Natural killer cell (primary cell): Measurements from ENCODE around the gene SLC22A17. TPM values are rescaled to one million over a fixed set of nuclear protein-coding genes. Genes with fewer than 3 reads are reported as not detected.

Source experiments
- ATAC-seq, 3 donors: fragments of 150-1000 bp in 2 of 3; fragments of 200-7000 bp in 1 of 3; cut with Tn5 transposase; 1 replicate in 1 of 3; 2 replicates in 2 of 3; pipeline ENCODE4 v1.10.0; 2021; ENCODE audit warnings: mild to moderate bottlenecking in 2 of 3, moderate library complexity in 2 of 3
- DNase-seq, 2 donors: peaks; one replicate each; pipeline versions ENCODE4 v3.0.0 to v3.0.0-alpha.2; 2013 to 2021; ENCODE audit warnings: mixed read lengths in 1 of 2
- H3K27ac ChIP-seq: one replicate; pipeline ENCODE4 v1.5.1; 2013; ENCODE audit warnings: mild to moderate bottlenecking, low read length
- H3K27me3 ChIP-seq: one replicate; pipeline ENCODE4 v1.6.1; 2013; ENCODE audit warnings: low read length; ENCODE audit not compliant: control insufficient read depth, insufficient read depth
- H3K36me3 ChIP-seq: one replicate; pipeline ENCODE4 v1.6.1; 2013; ENCODE audit warnings: low read length; ENCODE audit not compliant: control insufficient read depth, insufficient read depth
- H3K4me1 ChIP-seq: one replicate; pipeline ENCODE4 v1.6.1; 2013; ENCODE audit warnings: low read length; ENCODE audit not compliant: control insufficient read depth, insufficient read depth
- H3K4me3 ChIP-seq: one replicate; pipeline ENCODE4 v1.5.1; 2013; ENCODE audit warnings: low read length
- H3K9me3 ChIP-seq: one replicate; pipeline ENCODE4 v1.6.1; 2013; ENCODE audit warnings: low read length; ENCODE audit not compliant: control insufficient read depth, insufficient read depth
- H3K27ac Mint-ChIP-seq, 2 donors: one replicate each; pipeline ENCODE4 v1.8.0; 2022; ENCODE audit warnings: mild to moderate bottlenecking in 2 of 2, mixed read lengths in 2 of 2, moderate library complexity in 1 of 2
- H3K27me3 Mint-ChIP-seq, 2 donors: one replicate each; pipeline ENCODE4 v1.8.0; 2022; ENCODE audit warnings: low read depth in 2 of 2, mixed read lengths in 2 of 2
- H3K36me3 Mint-ChIP-seq: one replicate; pipeline ENCODE4 v1.8.0; 2022; ENCODE audit warnings: mixed read lengths
- H3K4me1 Mint-ChIP-seq, 2 donors: one replicate each; pipeline ENCODE4 v1.8.0; 2022; ENCODE audit warnings: mixed read lengths in 2 of 2
- H3K4me3 Mint-ChIP-seq: one replicate; pipeline ENCODE4 v1.8.0; 2022; ENCODE audit warnings: mild to moderate bottlenecking, moderate library complexity, mixed read lengths
- H3K9me3 Mint-ChIP-seq, 2 donors: one replicate each; pipeline ENCODE4 v1.8.0; 2022; ENCODE audit warnings: mixed read lengths in 2 of 2
- CTCF ChIP-seq: fragments of 200-600 bp; IDR thresholded peaks from one replicate; pipeline ENCODE4 v1.8.0; 2022; ENCODE audit warnings: antibody characterized with exemption
- WGBS: methylation state at CpG from one replicate; pipeline ENCODE4 v1.1.7; 2013; ENCODE audit warnings: missing lambda C conversion rate; ENCODE audit not compliant: insufficient coverage; 5-methylcytosine and 5-hydroxymethylcytosine counted together
- intact Hi-C: fragments of 100-400 bp; cut with micrococcal nuclease; formaldehyde crosslinking; loops from one replicate; pipeline ENCODE4 v1.14.2; 2022
- total RNA-seq, 4 donors: library from RNA; stranded (reverse); fragments of 120-200 nt in 1 of 4; gene quantifications; one replicate each; pipeline versions ENCODE4 v1.2.3 to v1.2.4, GENCODE V29; 2013 to 2022

The SLC22A17 gene
- total RNA-seq, 3 donors from 2014 or later (not counting 1 experiment from before 2014, with no cell fraction given) = 0.28 to 1.00 TPM; not detected in 1

GRCh38 chr14:23361763-23362162 is 9.1 kb upstream of the SLC22A17 start:
- H3K4me3 ChIP-seq = no peak overlapping the region
- H3K9me3 ChIP-seq = no peaks in the 10 kb centered on the region
- H3K27me3 Mint-ChIP-seq = peaks cover 13 to 16% of the 10 kb centered on the region in 2 donors
- no peak for DNase-seq
- intact Hi-C loops = no loop called here
- no peak for ATAC-seq
- H3K27me3 ChIP-seq = peaks cover 5% of the 10 kb centered on the region
- H3K9me3 Mint-ChIP-seq = no peaks in the 10 kb centered on the region
- H3K36me3 ChIP-seq = no peaks in the 10 kb centered on the region
- H3K27ac Mint-ChIP-seq = no peak overlapping the region
- TF ChIP-seq CTCF = no peak
- H3K36me3 Mint-ChIP-seq = no peaks in the 10 kb centered on the region
- H3K4me1 Mint-ChIP-seq = no peaks in the 10 kb centered on the region
- no peak overlapping the region for H3K27ac ChIP-seq
- H3K4me3 Mint-ChIP-seq = no peak overlapping the region
- 97% methylated on average over 4 of the region's 6 CpGs for WGBS
- H3K4me1 ChIP-seq = no peaks in the 10 kb centered on the region

- Histone ChIP-seq H3K4me3 (no peak overlapping the region), H3K27ac (no peak overlapping the region), H3K4me1 (no peaks in the 10 kb centered on the region), H3K36me3 (no peaks in the 10 kb centered on the region), H3K27me3 (peaks cover 5% of the 10 kb centered on the region), H3K9me3 (no peaks in the 10 kb centered on the region)
- DNase-seq = no peak
- H3K4me3 Mint-ChIP-seq = no peak overlapping the region
- no peaks in the 10 kb centered on the region for H3K4me1 Mint-ChIP-seq
- TF ChIP-seq CTCF = no peak
- ATAC-seq = no peak
- intact Hi-C loops = no loop called here
- H3K36me3 Mint-ChIP-seq = no peaks in the 10 kb centered on the region
- no peaks in the 10 kb centered on the region for H3K9me3 Mint-ChIP-seq
- no peak overlapping the region for H3K27ac Mint-ChIP-seq
- peaks cover 11 to 13% of the 10 kb centered on the region in 2 donors for H3K27me3 Mint-ChIP-seq
Observed at GRCh38 chr14:23361320-23361719, 8.6 kb upstream of the SLC22A17 start.

- Histone ChIP-seq H3K4me1 (no peaks in the 10 kb centered on the region), H3K27me3 (peaks cover 5% of the 10 kb centered on the region), H3K27ac (no peak overlapping the region), H3K36me3 (no peaks in the 10 kb centered on the region), H3K4me3 (no peak overlapping the region), H3K9me3 (no peaks in the 10 kb centered on the region)
- no peak overlapping the region for H3K27ac Mint-ChIP-seq
- H3K9me3 Mint-ChIP-seq = no peaks in the 10 kb centered on the region
- no peak overlapping the region for H3K4me3 Mint-ChIP-seq
- DNase-seq (no peak), ATAC-seq (no peak)
- H3K27me3 Mint-ChIP-seq = peaks cover 12 to 16% of the 10 kb centered on the region in 2 donors
- intact Hi-C loops = no loop called here
- TF ChIP-seq CTCF = no peak
- H3K4me1 Mint-ChIP-seq = no peaks in the 10 kb centered on the region
- no peaks in the 10 kb centered on the region for H3K36me3 Mint-ChIP-seq
- WGBS = 81% methylated on average over 11 of the region's 11 CpGs
Observed at GRCh38 chr14:23360496-23360895, 7.8 kb upstream of the SLC22A17 start.

GRCh38 chr14:23359722-23360447 is 7.2 kb upstream of the SLC22A17 start:
- H3K4me3 ChIP-seq = no peak overlapping the region
- Mint-ChIP-seq H3K27me3 (peaks cover 17 to 19% of the 10 kb centered on the region in 2 donors), H3K9me3 (no peaks in the 10 kb centered on the region), H3K36me3 (no peaks in the 10 kb centered on the region), H3K4me1 (no peaks in the 10 kb centered on the region), H3K4me3 (no peak overlapping the region), H3K27ac (no peak overlapping the region)
- WGBS = 89% methylated on average over 22 of the region's 22 CpGs
- ATAC-seq (no peak), DNase-seq (no peak)
- H3K4me1 ChIP-seq = no peaks in the 10 kb centered on the region
- TF ChIP-seq CTCF = no peak
- intact Hi-C loops = no loop called here
- H3K36me3 ChIP-seq = no peaks in the 10 kb centered on the region
- peaks cover 5% of the 10 kb centered on the region for H3K27me3 ChIP-seq
- H3K9me3 ChIP-seq = no peaks in the 10 kb centered on the region
- no peak overlapping the region for H3K27ac ChIP-seq
